COR-L47 (cell line): ENCODE measurements around the gene MAMLD1.

Experiments
- DNase-seq: peaks from one replicate; lab custom pipeline; 2025; lab: John Stamatoyannopoulos, UW

MAMLD1 gene

GRCh38 chrX:150408007-150408406 is 44.9 kb downstream of the MAMLD1 start:
- DNase-seq: no peak

GRCh38 chrX:150408561-150408960 is 45.4 kb downstream of the MAMLD1 start:
- DNase-seq: no peak

GRCh38 chrX:150409486-150409885 is 46.4 kb downstream of the MAMLD1 start:
- no peak for DNase-seq

GRCh38 chrX:150409964-150410363 is 46.8 kb downstream of the MAMLD1 start:
- DNase-seq: no peak

- DNase-seq: no peak
These were observed 47.4 kb downstream of the MAMLD1 start for GRCh38 chrX:150410513-150410912.

- no peak for DNase-seq
These were observed 48.5 kb downstream of the MAMLD1 start for GRCh38 chrX:150411656-150412055.

- DNase-seq: no peak
These were observed 51.1 kb downstream of the MAMLD1 start for GRCh38 chrX:150414228-150414627.

- no peak for DNase-seq
These were observed 53.4 kb downstream of the MAMLD1 start for GRCh38 chrX:150416469-150416868.

GRCh38 chrX:150421816-150422215 is 58.7 kb downstream of the MAMLD1 start:
- no peak for DNase-seq

GRCh38 chrX:150429594-150429993 is 66.5 kb downstream of the MAMLD1 start:
- DNase-seq: no peak

GRCh38 chrX:150436195-150436594 is 73.1 kb downstream of the MAMLD1 start:
- DNase-seq: no peak

- no peak for DNase-seq
These were observed 75.0 kb downstream of the MAMLD1 start for GRCh38 chrX:150438165-150438564.

GRCh38 chrX:150446151-150446550 is 83.0 kb downstream of the MAMLD1 start:
- DNase-seq: no peak

- no peak for DNase-seq
These were observed 83.9 kb downstream of the MAMLD1 start for GRCh38 chrX:150446995-150447394.

GRCh38 chrX:150449313-150449712 is 86.2 kb downstream of the MAMLD1 start:
- no peak for DNase-seq

- DNase-seq: no peak
These were observed 87.5 kb downstream of the MAMLD1 start for GRCh38 chrX:150450519-150451177.

- DNase-seq: no peak
These were observed 88.8 kb downstream of the MAMLD1 start for GRCh38 chrX:150451953-150452352.

- DNase-seq: no peak
These were observed 91.0 kb downstream of the MAMLD1 start for GRCh38 chrX:150454083-150454482.

- DNase-seq: no peak
These were observed 91.5 kb downstream of the MAMLD1 start for GRCh38 chrX:150454508-150455214.

- DNase-seq: no peak
These were observed 92.1 kb downstream of the MAMLD1 start for GRCh38 chrX:150455215-150455608.

- no peak for DNase-seq
These were observed 93.3 kb downstream of the MAMLD1 start for GRCh38 chrX:150456466-150456865.

GRCh38 chrX:150456941-150457340 is 93.8 kb downstream of the MAMLD1 start:
- no peak for DNase-seq

GRCh38 chrX:150459196-150459595 is 96.1 kb downstream of the MAMLD1 start:
- no peak for DNase-seq

- DNase-seq: no peak
These were observed 96.9 kb downstream of the MAMLD1 start for GRCh38 chrX:150460063-150460462.
